Sigmoid colon (tissue), 4 donors: ENCODE results near the gene ZNF180.

ENCODE experiments used
- CTCF ChIP-seq, 4 experiments: fragments of 450-650 bp in 3 of 4; fragments of 200-600 bp in 1 of 4; IDR thresholded peaks; one replicate each; pipeline ENCODE4 v1.5.1; 2016 to 2019; ENCODE audit warnings: antibody characterized with exemption in 4 of 4, mild to moderate bottlenecking in 3 of 4, moderate library complexity in 2 of 4
- EP300 ChIP-seq, 4 donors: sonication (generic); formaldehyde crosslinking; IDR thresholded peaks; one replicate each; pipeline ENCODE4 v1.6.1; 2017; ENCODE audit warnings: antibody characterized with exemption in 4 of 4
- POLR2A ChIP-seq, 2 donors: fragments of 450-650 bp; IDR thresholded peaks; one replicate each; pipeline ENCODE4 v1.6.1; 2016; ENCODE audit warnings: antibody characterized with exemption in 2 of 2, mild to moderate bottlenecking in 2 of 2, moderate library complexity in 2 of 2
- POLR2AphosphoS5 ChIP-seq, 4 donors: sonication (generic); formaldehyde crosslinking; IDR thresholded peaks; one replicate each; pipeline ENCODE4 v1.6.1; 2017; ENCODE audit warnings: antibody characterized with exemption in 4 of 4

- TF ChIP-seq POLR2A (IDR thresholded peaks at IDR 0.05) (no peak), CTCF (IDR thresholded peaks at IDR 0.05) (no peak), EP300 (IDR thresholded peaks at IDR 0.05) (no peak), POLR2AphosphoS5 (IDR thresholded peaks at IDR 0.05) (no peak)
Measured at GRCh38 chr19:44548736-44549135, 48.4 kb upstream of the ZNF180 start.
